Type B pancreatic cell (in vitro differentiated cells): Measurements from ENCODE around the gene NAV3. TPM values are rescaled to one million over a fixed set of nuclear protein-coding genes. Genes with fewer than 3 reads are reported as not detected.

Source experiments
- DNase-seq: peaks from one replicate; pipeline ENCODE4 v3.0.0; 2021; ENCODE audit warnings: mixed read lengths; ENCODE audit not compliant: unreplicated experiment; ENCODE audit errors: extremely low spot score
- H3K27ac Mint-ChIP-seq: 2 replicates; pipeline ENCODE4 v1.8.0; 2021; ENCODE audit warnings: mild to moderate bottlenecking, mixed read lengths
- H3K27me3 Mint-ChIP-seq: 2 replicates; pipeline ENCODE4 v1.8.0; 2021; ENCODE audit warnings: mixed read lengths
- H3K36me3 Mint-ChIP-seq: 2 replicates; pipeline ENCODE4 v1.8.0; 2021; ENCODE audit warnings: mixed read lengths
- H3K4me1 Mint-ChIP-seq: one replicate; pipeline ENCODE4 v1.8.0; 2021; ENCODE audit warnings: mixed read lengths; ENCODE audit not compliant: unreplicated experiment
- H3K4me3 Mint-ChIP-seq: 2 replicates; pipeline ENCODE4 v1.8.0; 2021; ENCODE audit warnings: mild to moderate bottlenecking, mixed read lengths
- H3K9me3 Mint-ChIP-seq: 2 replicates; pipeline ENCODE4 v1.8.0; 2021; ENCODE audit warnings: mixed read lengths
- CTCF ChIP-seq: fragments of 200-600 bp; sonication (generic); conservative IDR thresholded peaks from 2 replicates; pipeline ENCODE4 v1.5.0; 2021; ENCODE audit warnings: antibody characterized with exemption, mild to moderate bottlenecking
- total RNA-seq: library from RNA; stranded (reverse); gene quantifications from 2 replicates; pipeline ENCODE4 v1.2.1, GENCODE V29; 2021; ENCODE audit warnings: low replicate concordance

NAV3 gene
- total RNA-seq, 1 donor from 2014 or later = 24.9 TPM

GRCh38 chr12:78121969-78122610 lies 291.4 kb downstream of the NAV3 start:
- no peaks in the 10 kb centered on the region for H3K36me3 Mint-ChIP-seq
- no peak overlapping the region for H3K27ac Mint-ChIP-seq
- no peak for TF ChIP-seq CTCF
- H3K4me1 Mint-ChIP-seq = no peaks in the 10 kb centered on the region
- H3K4me3 Mint-ChIP-seq = no peak overlapping the region
- H3K27me3 Mint-ChIP-seq = no peaks in the 10 kb centered on the region
- no peaks in the 10 kb centered on the region for H3K9me3 Mint-ChIP-seq
- DNase-seq = peak; percentile 53

GRCh38 chr12:78128211-78128610 lies 297.5 kb downstream of the NAV3 start:
- no peaks in the 10 kb centered on the region for H3K4me1 Mint-ChIP-seq
- H3K4me3 Mint-ChIP-seq = no peak overlapping the region
- H3K27me3 Mint-ChIP-seq = no peaks in the 10 kb centered on the region
- DNase-seq = no peak
- no peaks in the 10 kb centered on the region for H3K36me3 Mint-ChIP-seq
- TF ChIP-seq CTCF = no peak
- no peaks in the 10 kb centered on the region for H3K9me3 Mint-ChIP-seq
- H3K27ac Mint-ChIP-seq = no peak overlapping the region

GRCh38 chr12:78143717-78144116 lies 313.0 kb downstream of the NAV3 start:
- H3K27me3 Mint-ChIP-seq = no peaks in the 10 kb centered on the region
- H3K4me1 Mint-ChIP-seq = no peaks in the 10 kb centered on the region
- no peak overlapping the region for H3K4me3 Mint-ChIP-seq
- no peaks in the 10 kb centered on the region for H3K36me3 Mint-ChIP-seq
- H3K27ac Mint-ChIP-seq = no peak overlapping the region
- no peak for DNase-seq
- TF ChIP-seq CTCF = no peak
- no peaks in the 10 kb centered on the region for H3K9me3 Mint-ChIP-seq

- H3K27me3 Mint-ChIP-seq = no peaks in the 10 kb centered on the region
- H3K27ac Mint-ChIP-seq = no peak overlapping the region
- no peak for DNase-seq
Measured at GRCh38 chr12:78145398-78145797, 314.7 kb downstream of the NAV3 start.

GRCh38 chr12:78146365-78146772 lies 315.7 kb downstream of the NAV3 start:
- Mint-ChIP-seq H3K27ac (no peak overlapping the region), H3K36me3 (no peaks in the 10 kb centered on the region), H3K4me1 (no peaks in the 10 kb centered on the region), H3K9me3 (no peaks in the 10 kb centered on the region), H3K27me3 (no peaks in the 10 kb centered on the region), H3K4me3 (no peak overlapping the region)
- no peak for DNase-seq
- peak; percentile 94 for TF ChIP-seq CTCF

More at GRCh38 chr12:78145398-78145797, 314.7 kb downstream of the NAV3 start:
- Mint-ChIP-seq H3K36me3 (no peaks in the 10 kb centered on the region), H3K4me1 (no peaks in the 10 kb centered on the region), H3K9me3 (no peaks in the 10 kb centered on the region), H3K4me3 (no peak overlapping the region)
- no peak for TF ChIP-seq CTCF

GRCh38 chr12:78149459-78149858 lies 318.8 kb downstream of the NAV3 start:
- no peaks in the 10 kb centered on the region for H3K9me3 Mint-ChIP-seq
- no peaks in the 10 kb centered on the region for H3K36me3 Mint-ChIP-seq
- H3K27ac Mint-ChIP-seq = no peak overlapping the region
- TF ChIP-seq CTCF = no peak
- no peaks in the 10 kb centered on the region for H3K27me3 Mint-ChIP-seq
- H3K4me3 Mint-ChIP-seq = no peak overlapping the region
- no peak for DNase-seq
- peaks cover 4% of the 10 kb centered on the region for H3K4me1 Mint-ChIP-seq
